SK-N-SH treated with all-trans-retinoic acid at 6 μM for 48 hours (cell line): Measurements from ENCODE around the gene BPGM.

Experiments
- ARNTL ChIP-seq: fragments of 450-650 bp; formaldehyde crosslinking; IDR thresholded peaks from 2 replicates; pipeline ENCODE4 v1.5.0; 2020; ENCODE audit warnings: low read depth, mild to moderate bottlenecking, moderate library complexity, borderline replicate concordance
- BACH2 ChIP-seq: fragments of 250-450 bp; sonication (Bioruptor Pico); IDR thresholded peaks from 2 replicates; pipeline ENCODE4 v1.9.0; 2021; ENCODE audit warnings: mild to moderate bottlenecking, borderline replicate concordance
- CREB5 ChIP-seq: fragments of 250-450 bp; sonication (Bioruptor Pico); IDR thresholded peaks from 2 replicates; pipeline ENCODE4 v1.5.1; 2020; ENCODE audit warnings: low read depth, mild to moderate bottlenecking, moderate library complexity
- CSDC2 ChIP-seq: fragments of 250-450 bp; sonication (Bioruptor Pico); IDR thresholded peaks from 2 replicates; pipeline ENCODE4 v1.5.0; 2020; ENCODE audit warnings: mild to moderate bottlenecking, moderate library complexity
- ESRRG ChIP-seq: fragments of 250-450 bp; sonication (Bioruptor Pico); IDR thresholded peaks from 2 replicates; pipeline ENCODE4 v1.6.1; 2021; ENCODE audit warnings: mild to moderate bottlenecking
- GLIS3 ChIP-seq: fragments of 250-450 bp; sonication (Bioruptor Pico); IDR thresholded peaks from 2 replicates; pipeline ENCODE4 v1.5.0; 2020; ENCODE audit warnings: mild to moderate bottlenecking, moderate library complexity
- OSR1 ChIP-seq: fragments of 250-450 bp; sonication (Bioruptor Pico); IDR thresholded peaks from 2 replicates; pipeline ENCODE4 v1.8.0; 2022; ENCODE audit warnings: moderate library complexity, mild to moderate bottlenecking, inconsistent platforms
- PATZ1 ChIP-seq: fragments of 250-450 bp; sonication (Bioruptor Pico); IDR thresholded peaks from 2 replicates; pipeline ENCODE4 v1.8.0; 2020; ENCODE audit warnings: mild to moderate bottlenecking, moderate library complexity, borderline replicate concordance
- SNAI2 ChIP-seq: fragments of 250-450 bp; sonication (Bioruptor Pico); IDR thresholded peaks from 2 replicates; pipeline ENCODE4 v1.5.0; 2020; ENCODE audit warnings: mild to moderate bottlenecking, moderate library complexity
- TCF4 ChIP-seq: fragments of 250-450 bp; sonication (Bioruptor Pico); IDR thresholded peaks from 2 replicates; pipeline ENCODE4 v1.8.0; 2021; ENCODE audit warnings: mild to moderate bottlenecking, moderate library complexity, borderline replicate concordance
- ZFP3 ChIP-seq: fragments of 250-450 bp; sonication (Bioruptor Pico); IDR thresholded peaks from 2 replicates; pipeline ENCODE4 v1.5.0; 2020; ENCODE audit warnings: mild to moderate bottlenecking, moderate library complexity
- ZNF565 ChIP-seq: fragments of 450-650 bp; formaldehyde crosslinking; conservative IDR thresholded peaks from 2 replicates; pipeline ENCODE4 v1.5.0; 2020; ENCODE audit warnings: low read depth, mild to moderate bottlenecking, moderate library complexity
- ZNF8 ChIP-seq: fragments of 450-650 bp; formaldehyde crosslinking; IDR thresholded peaks from 2 replicates; pipeline ENCODE4 v1.5.0; 2020; ENCODE audit warnings: mild to moderate bottlenecking, moderate library complexity
- TF ChIP-seq, protein P1 (sequence below): fragments of 250-450 bp; sonication (Bioruptor Pico); IDR thresholded peaks from 2 replicates; pipeline ENCODE4 v1.5.0; 2020; ENCODE audit warnings: mild to moderate bottlenecking, moderate library complexity

GRCh38 chr7:134679006-134679405 is 32.4 kb downstream of the BPGM start:
- TF ChIP-seq CREB5 (no peak), ZNF8 (CRISPR knock-in tag) (no peak), SNAI2 (no peak), PATZ1 (CRISPR knock-in tag) (no peak), ZNF565 (CRISPR knock-in tag) (no peak), ESRRG (CRISPR knock-in tag) (no peak), ZFP3 (CRISPR knock-in tag) (no peak), OSR1 (CRISPR knock-in tag) (no peak), GLIS3 (CRISPR knock-in tag) (no peak), TCF4 (CRISPR knock-in tag) (no peak), BACH2 (CRISPR knock-in tag) (no peak), ARNTL (CRISPR knock-in tag) (no peak), CSDC2 (CRISPR knock-in tag) (no peak)
- TF ChIP-seq, protein P1, sequence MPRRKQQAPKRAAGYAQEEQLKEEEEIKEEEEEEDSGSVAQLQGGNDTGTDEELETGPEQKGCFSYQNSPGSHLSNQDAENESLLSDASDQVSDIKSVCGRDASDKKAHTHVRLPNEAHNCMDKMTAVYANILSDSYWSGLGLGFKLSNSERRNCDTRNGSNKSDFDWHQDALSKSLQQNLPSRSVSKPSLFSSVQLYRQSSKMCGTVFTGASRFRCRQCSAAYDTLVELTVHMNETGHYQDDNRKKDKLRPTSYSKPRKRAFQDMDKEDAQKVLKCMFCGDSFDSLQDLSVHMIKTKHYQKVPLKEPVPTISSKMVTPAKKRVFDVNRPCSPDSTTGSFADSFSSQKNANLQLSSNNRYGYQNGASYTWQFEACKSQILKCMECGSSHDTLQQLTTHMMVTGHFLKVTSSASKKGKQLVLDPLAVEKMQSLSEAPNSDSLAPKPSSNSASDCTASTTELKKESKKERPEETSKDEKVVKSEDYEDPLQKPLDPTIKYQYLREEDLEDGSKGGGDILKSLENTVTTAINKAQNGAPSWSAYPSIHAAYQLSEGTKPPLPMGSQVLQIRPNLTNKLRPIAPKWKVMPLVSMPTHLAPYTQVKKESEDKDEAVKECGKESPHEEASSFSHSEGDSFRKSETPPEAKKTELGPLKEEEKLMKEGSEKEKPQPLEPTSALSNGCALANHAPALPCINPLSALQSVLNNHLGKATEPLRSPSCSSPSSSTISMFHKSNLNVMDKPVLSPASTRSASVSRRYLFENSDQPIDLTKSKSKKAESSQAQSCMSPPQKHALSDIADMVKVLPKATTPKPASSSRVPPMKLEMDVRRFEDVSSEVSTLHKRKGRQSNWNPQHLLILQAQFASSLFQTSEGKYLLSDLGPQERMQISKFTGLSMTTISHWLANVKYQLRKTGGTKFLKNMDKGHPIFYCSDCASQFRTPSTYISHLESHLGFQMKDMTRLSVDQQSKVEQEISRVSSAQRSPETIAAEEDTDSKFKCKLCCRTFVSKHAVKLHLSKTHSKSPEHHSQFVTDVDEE (CRISPR knock-in tag) = no peak
